NOMO-1 treated with DMSO at 0.1 percent for 48 hours (cell line): Measurements from ENCODE around the gene OBSL1.

Experiments
- DNase-seq: peaks from one replicate; lab custom pipeline; 2025; ENCODE audit not compliant: unreplicated experiment; lab: John Stamatoyannopoulos, UW

Gene OBSL1

DNA sequence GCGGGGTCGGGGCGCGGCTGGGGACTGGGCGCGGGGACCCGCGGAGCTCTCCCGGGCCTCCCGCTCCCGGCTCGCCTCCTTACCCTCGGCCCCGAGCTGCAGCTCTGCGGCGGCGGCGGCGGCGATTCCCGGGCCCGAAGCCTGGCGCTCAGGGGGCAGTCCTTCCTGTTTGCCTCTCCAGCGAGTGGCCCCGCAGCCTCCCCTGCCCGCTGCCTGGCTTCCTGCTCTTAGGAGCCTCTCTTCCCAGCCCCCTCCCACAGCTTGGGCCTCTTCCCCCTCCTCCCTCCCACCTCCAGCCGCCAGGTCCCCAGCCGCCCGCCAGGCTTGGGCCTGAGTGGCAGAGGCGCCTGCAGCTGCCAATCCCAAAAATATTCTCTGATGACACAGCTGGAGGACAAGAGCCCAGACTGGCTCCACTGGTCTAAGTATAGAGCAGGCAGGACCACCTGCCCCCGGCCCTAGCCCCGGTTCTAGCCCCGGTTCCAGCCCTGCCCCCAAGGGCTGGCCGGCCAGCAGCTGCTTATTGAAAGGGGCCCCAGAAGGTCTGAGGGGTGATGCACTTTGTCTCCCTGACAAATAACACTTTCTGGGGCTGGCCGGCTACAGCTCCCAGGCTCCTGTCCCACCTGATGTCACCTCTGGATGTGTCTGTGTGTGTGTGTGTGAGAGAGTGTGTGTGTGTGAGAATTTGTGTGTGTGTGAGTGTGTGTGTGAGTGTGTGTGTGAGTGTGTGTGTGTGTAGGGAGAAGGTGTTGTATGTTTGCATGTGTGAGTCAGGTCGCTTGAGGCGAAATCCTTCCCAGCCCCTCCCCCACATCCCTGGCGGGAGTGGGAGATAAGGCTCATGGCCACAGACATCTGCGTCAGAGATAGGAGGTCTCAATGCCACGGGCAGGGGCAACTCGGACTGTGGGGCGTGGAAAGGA, at the start of gene OBSL1:
TSS of gene OBSL1 (minus strand) at position 229 of the 926 bp plus-strand sequence. CDS start 307 bp downstream, outside the sequence.
- DNase-seq: peak; percentile 36

DNA sequence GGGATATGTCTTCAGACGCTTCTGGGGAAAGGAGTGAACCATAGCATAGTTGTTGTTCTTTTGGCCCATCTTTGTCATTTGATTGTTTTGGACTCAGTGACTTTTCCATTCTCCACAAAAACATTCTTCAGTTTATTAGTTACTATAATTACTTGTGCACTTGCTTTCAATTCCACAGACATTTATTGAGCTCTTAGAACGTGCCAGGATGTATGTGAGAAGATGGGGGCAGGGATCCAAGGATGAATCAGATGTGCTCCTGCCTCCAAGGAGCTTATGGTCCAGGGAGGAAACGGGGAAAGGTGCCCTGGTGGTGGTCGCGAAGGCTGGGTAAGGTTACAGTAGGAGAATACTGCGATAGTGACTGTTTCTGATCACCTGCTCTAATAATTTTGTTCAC, 49.2 kb upstream of the OBSL1 start:
- no peak for DNase-seq

- DNase-seq: no peak
These were observed 47.9 kb upstream of the OBSL1 start for GRCh38 chr2:219619235-219619634.

DNA sequence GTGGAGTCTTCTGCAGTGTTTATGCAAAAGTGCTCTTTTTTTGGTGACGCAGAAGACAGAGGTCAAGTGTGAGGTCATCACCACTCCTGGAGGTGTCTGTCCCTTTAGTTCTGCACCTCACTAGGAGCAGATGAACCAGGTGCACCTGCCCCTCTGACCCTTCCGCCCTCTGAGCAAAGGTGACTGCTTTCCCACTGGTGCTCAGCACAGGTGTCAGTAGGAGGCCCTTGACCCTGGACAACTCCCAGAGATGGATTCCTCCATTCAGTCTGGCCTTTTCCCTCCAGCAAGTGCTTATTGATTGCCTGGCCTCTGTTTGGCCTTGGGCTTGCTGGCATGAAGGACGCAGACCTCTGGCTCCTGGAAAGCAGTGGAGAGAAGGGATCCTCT, 47.4 kb upstream of the OBSL1 start:
- no peak for DNase-seq

DNA sequence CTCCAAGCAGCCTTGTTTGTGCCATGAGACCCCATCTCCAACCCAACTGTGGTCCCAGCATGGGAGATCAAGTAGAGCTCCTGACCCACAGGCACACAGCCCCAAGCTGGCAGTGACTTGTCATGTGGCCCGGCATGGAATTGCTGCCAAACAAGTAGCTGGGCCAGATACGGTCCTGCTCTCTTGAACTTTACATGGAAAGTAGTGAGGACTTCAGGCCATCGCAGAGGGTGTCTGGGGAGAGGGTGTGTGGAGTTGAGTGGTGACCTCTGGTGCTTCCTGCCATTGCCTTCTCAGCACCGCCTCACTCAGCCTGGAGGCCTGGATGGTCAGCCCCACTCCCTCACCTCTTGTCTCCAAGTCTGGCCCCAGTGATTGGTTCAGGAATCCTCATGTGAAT, 45.2 kb upstream of the OBSL1 start:
- DNase-seq: no peak

DNA sequence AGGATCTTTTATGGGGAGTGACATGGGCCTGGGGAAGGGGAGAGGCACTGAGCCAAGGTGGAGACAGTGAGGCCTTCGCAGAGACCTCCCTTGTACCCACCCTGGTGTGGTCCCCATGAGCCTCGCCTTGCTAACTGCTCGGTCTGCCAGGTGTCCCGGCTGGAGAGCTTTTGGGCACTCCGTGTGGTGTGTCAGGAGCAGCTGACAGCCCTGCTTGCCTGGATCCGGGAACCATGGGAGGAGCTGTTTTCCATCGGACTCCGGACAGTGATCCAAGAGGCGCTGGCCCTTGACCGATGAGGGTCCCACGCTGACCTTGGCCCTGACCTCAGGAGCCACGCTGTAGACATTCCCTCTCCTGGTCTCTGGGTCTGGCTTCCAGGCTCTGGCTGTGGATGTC, 44.6 kb upstream of the OBSL1 start:
- no peak for DNase-seq

DNA sequence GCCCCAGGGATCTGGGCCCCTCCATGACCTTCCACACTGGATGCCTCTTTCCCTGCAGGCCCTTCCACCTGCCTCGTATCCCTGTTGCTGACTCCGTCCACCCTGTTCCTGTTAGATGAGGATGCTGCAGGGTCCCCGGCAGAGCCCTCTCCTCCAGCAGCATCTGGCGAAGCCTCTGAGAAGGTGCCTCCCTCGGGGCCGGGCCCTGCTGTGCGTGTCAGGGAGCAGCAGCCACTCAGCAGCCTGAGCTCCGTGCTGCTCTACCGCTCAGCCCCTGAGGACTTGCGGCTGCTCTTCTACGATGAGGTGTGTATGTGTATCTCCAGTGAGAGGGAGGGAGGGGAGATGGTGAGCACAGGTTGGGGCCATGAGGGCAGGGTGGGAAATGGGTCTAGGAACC, 43.7 kb upstream of the OBSL1 start:
- DNase-seq: no peak

GRCh38 chr2:219614076-219614860, 42.9 kb upstream of the OBSL1 start:
- no peak for DNase-seq

GRCh38 chr2:219613461-219614070, 42.2 kb upstream of the OBSL1 start:
- no peak for DNase-seq

DNA sequence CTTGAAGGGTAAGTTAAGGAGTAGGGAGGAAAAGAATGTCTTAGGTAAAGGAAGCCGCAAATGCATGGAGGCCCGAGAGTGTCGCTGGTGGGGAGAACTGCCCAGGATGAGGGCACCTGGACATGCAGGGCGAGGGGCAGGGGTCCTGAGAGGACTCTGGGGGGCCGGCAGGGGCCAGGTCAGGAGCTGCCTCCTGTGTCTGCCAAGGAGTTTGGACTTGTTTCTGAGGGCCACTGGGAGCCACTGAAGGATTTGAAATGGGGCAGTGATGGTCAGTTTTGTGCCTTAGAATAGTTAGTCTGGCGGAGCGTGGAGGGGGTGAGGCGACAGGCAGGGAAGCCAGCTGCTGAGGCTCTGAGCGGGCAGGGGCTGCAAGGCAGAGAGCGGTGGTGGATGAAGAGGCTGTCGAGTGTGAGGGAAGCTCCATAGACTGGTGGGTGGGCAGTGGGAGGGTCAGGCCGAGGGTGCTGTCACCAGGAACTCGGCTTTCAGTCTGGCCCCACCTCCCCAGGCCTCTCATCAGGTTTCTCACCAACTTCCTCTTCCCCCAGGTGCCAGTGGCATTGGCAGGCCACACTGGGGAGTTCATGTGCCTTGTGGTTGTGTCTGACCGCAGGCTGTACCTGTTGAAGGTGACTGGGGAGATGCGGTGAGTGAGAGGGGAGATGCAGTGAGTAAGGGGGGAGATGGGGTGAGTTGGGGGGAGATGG, 41.4 kb upstream of the OBSL1 start:
- DNase-seq: no peak

GRCh38 chr2:219611866-219612576, 40.7 kb upstream of the OBSL1 start:
- no peak for DNase-seq

DNA sequence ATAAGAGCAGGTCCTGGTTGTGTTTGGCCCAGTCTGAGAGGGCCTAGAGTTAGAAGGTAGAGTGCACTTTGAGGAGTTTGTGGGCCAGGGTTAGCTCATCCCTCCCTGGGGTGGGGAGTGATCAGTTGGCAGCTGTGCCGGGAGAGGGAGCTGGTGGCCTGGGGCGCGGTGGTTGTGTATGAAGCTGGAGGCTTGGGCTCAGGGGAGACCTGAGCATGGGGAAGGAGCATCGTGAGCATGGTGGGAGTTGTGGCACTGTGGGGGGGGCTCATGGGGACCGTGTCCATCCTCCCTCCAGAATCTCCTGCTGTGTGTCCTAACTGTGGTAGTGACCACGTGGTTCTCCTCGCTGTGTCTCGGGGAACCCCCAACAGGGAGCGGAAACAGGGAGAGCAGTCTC, 40.0 kb upstream of the OBSL1 start:
- no peak for DNase-seq

GRCh38 chr2:219609149-219609750, 37.9 kb upstream of the OBSL1 start:
- DNase-seq: no peak

- DNase-seq: no peak
These were observed 37.1 kb upstream of the OBSL1 start for GRCh38 chr2:219608399-219608964.

DNA sequence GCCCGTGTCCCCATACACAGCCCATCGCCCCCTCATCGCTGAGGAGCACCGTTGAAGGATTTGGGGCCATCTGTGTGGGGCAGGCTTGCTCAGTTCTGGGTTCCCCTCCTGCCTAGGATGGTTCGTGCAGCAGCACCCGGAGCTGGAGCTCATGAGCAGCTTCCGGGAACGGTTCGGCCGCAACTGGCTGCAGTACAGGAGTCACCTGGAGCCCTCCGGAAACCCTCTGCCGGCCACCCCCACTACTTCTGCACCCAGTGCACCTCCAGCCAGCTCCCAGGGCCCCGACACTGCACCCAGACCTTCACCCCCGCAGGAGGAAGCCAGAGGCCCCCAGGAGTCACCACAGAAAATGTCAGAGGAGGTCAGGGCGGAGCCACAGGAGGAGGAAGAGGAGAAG, 36.6 kb upstream of the OBSL1 start:
- no peak for DNase-seq

GRCh38 chr2:219605607-219605954, 34.2 kb upstream of the OBSL1 start:
- DNase-seq: no peak

GRCh38 chr2:219603771-219604170, 32.4 kb upstream of the OBSL1 start:
- DNase-seq: peak; percentile 89

- no peak for DNase-seq
These were observed 27.2 kb upstream of the OBSL1 start for GRCh38 chr2:219598308-219599078.
